Retinal pigment epithelial cell (primary cell): ENCODE measurements around the gene FLT3.
A peak's percentile ranks its signal among the peaks of the same experiment; 100 is the strongest.
"Not testable (repeated sequence)": the region's sequence is repeated elsewhere in the genome, so short reads cannot be mapped to it uniquely, and the experiment has no call there.

Experiments
- DNase-seq: peaks from one replicate; pipeline ENCODE4 v3.0.0-alpha.2; 2010; ENCODE audit warnings: low read depth
- H3K4me3 ChIP-seq: 2 replicates; pipeline ENCODE4 v1.5.1; 2011; ENCODE audit warnings: mild to moderate bottlenecking, low read length, control low read depth, moderate library complexity
- TF ChIP-seq, protein P1 (sequence below): conservative IDR thresholded peaks from 2 replicates; pipeline ENCODE4 v1.5.1; 2011; ENCODE audit warnings: low read depth, low read length, control low read depth, inconsistent platforms

Gene FLT3

DNA sequence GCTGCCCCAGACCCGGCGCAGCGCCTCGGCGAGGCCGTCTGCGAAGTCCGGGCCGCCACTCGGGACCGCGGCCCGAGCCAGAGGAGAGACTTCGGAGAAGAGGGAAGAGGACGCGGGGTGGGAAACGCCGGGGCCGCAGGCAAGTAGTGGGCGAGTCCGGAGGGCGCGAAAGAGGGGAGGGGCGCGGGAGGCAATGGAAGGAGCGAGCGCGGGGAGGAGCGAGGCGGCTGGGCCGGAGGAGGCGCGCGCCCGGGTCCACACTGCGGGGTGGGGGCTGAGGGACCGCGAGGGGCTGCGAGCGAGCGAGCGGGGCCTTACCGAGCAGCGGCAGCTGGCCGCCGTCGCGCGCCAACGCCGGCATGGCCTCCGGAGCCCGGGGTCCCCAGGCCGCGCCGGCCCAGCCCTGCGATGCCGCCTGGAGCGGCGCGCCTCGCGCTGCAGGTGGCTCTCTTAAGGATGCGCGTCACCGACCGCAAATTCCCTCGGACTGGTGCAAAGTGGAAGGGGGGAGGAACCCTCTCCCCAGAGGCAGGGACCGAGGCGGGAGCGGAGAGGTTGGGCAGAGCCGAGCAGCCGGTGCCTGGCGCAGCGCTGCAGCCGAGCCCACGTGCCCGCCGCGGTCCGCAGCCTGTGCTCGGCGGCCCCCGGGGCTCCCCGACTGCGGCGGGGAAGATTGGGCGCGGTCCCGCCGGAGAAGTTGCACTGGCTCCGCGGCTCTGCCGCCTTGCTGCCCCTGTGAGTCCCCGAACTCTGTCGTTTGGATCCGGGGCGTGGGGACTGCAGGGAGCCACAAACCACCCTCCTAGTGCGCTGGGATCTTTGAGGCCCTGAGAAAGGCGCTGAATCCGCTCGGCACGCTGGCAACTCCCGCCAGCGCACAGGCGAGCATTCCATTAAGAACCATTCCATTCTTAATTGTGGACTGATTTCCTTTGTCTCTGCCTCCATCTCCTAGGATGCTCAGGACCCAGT, at the start of gene FLT3:
FLT3 (minus strand) TSS at position 427 of the 972 bp plus-strand sequence; CDS start at position 361, 66 bp downstream.
- peak within 1 kb of the TSS; percentile 37 for H3K4me3 ChIP-seq
- DNase-seq: peak; percentile 83
- TF ChIP-seq, protein P1, sequence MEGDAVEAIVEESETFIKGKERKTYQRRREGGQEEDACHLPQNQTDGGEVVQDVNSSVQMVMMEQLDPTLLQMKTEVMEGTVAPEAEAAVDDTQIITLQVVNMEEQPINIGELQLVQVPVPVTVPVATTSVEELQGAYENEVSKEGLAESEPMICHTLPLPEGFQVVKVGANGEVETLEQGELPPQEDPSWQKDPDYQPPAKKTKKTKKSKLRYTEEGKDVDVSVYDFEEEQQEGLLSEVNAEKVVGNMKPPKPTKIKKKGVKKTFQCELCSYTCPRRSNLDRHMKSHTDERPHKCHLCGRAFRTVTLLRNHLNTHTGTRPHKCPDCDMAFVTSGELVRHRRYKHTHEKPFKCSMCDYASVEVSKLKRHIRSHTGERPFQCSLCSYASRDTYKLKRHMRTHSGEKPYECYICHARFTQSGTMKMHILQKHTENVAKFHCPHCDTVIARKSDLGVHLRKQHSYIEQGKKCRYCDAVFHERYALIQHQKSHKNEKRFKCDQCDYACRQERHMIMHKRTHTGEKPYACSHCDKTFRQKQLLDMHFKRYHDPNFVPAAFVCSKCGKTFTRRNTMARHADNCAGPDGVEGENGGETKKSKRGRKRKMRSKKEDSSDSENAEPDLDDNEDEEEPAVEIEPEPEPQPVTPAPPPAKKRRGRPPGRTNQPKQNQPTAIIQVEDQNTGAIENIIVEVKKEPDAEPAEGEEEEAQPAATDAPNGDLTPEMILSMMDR: no peak

DNA sequence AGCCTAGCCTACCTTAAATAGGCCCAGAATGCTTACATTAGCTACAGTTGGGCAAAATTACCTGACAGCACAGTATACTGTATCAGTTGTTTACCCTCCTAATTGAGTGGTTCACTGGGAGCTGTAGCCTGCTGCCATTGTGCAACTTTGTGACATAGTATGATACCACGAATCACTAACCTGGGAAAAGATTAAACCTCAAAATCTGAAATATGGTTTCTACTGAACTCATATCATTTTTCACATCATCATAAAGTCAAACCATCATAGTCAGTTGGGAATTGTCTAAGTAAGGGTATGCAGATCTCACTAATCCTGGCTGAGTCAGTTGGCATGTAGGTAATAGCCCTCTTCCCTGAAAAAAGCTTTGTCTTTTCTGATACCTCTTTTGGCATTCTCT, 47.1 kb upstream of the FLT3 start:
- no peak overlapping the region for H3K4me3 ChIP-seq
- DNase-seq: no peak
- TF ChIP-seq, protein P1: no peak

DNA sequence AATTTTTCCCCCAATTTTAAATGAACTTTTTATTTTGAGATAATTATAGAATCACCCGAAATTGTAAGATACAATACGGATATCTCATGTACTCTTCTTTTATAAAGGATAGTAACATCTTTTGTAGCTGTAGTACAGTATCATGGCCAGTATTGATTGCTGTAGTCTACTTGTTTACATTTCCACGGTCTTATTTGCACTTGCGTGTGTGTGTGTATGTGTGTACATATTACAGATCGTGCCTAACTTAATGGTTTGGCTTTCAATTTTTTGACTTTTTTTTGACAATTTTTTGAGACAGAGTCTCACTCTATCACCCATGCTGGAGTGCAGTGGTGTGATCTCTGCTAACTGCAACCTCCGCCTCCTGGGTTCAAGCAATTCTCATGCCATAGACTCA, 44.7 kb upstream of the FLT3 start:
- H3K4me3 ChIP-seq: no peak overlapping the region
- TF ChIP-seq, protein P1: no peak
- no peak for DNase-seq

DNA sequence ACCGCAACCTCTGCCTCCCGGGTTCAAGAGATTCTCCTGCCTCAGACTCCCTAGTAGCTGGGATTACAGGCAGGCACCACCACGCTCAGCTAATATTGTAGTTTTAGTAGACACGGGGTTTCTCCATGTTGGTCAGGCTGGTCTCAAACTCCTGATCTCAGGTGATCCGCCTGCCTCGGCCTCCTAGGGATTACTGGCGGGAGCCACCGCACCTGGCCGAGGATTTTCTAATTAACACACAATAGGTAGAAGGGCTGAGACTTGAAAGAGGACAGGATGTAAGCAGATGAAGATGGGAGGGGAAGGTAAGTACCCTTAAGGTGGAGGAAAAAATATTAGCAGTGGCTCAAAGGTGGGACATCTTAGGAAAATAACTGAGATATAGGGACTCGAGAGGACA, 41.2 kb upstream of the FLT3 start:
- not testable (repeated sequence) for DNase-seq, H3K4me3 ChIP-seq

DNA sequence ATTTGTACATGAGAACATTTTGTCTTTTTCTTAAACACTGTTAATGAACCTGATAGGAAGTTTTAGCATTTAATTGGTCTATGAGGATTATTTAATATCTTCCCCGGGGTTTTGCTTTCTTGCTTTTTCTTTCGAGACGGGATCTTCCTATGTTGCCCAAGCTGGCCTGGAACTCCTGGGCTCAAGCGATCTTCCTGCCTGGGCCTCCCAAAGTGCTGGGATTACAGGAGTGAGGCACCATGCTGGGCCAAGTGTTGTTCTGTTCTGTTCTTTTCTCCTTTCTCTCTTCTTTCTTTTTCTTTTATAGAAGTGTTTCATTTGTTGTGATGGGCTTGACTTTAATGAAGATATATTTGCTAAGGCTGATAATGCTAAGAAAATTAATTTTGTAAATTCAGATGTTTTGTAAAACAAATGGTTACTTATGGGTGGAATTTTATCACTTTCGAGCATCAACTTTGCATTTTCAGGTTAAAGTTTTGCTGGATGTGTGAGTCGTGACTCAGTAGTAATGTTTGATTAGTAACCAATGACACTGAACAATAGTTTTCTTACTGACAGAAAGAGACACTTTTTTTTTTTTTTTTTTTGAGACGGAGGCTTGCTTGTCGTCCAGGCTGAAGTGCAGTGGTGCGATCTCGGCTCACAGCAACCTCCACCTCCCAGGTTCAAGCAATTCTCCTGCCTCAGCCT, 40.2 kb upstream of the FLT3 start:
- TF ChIP-seq, protein P1: no peak
- peak overlapping the region; percentile 93 for H3K4me3 ChIP-seq
- no peak for DNase-seq

DNA sequence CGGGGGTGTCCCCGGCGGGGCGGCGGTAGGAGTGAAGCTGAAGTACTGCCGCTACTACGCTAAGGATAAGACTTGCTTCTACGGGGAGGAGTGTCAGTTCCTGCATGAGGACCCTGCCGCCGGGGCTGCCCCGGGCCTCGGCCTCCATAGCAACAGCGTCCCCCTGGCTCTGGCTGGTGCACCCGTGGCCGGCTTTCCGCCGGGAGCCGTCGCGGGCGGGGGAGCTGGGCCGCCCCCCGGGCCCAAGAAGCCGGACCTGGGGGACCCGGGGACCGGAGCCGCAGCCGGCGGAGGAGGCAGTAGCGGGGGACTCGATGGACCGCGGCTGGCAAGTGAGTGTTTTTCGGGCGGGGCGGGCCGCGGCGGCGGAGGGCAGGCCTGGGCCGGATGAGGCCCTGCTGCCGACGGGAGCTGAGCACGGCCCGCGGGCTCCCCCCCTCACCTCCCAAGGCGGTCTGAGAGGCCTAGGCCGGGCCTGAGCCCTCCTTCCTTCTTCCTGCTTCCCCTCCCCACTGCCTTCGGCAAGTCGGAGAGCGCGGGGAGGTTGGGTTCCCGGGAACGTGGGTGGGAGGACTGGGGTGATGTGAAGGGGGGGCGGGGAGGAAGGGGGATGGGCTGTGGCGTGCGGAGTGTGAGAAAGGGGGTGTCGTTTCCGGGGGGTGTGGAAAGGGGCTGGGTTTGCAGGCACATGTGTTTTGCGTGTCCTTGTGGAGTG, 38.5 kb upstream of the FLT3 start:
- DNase-seq: peak; percentile 71
- H3K4me3 ChIP-seq: peak overlapping the region; percentile 93
- TF ChIP-seq, protein P1: no peak

DNA sequence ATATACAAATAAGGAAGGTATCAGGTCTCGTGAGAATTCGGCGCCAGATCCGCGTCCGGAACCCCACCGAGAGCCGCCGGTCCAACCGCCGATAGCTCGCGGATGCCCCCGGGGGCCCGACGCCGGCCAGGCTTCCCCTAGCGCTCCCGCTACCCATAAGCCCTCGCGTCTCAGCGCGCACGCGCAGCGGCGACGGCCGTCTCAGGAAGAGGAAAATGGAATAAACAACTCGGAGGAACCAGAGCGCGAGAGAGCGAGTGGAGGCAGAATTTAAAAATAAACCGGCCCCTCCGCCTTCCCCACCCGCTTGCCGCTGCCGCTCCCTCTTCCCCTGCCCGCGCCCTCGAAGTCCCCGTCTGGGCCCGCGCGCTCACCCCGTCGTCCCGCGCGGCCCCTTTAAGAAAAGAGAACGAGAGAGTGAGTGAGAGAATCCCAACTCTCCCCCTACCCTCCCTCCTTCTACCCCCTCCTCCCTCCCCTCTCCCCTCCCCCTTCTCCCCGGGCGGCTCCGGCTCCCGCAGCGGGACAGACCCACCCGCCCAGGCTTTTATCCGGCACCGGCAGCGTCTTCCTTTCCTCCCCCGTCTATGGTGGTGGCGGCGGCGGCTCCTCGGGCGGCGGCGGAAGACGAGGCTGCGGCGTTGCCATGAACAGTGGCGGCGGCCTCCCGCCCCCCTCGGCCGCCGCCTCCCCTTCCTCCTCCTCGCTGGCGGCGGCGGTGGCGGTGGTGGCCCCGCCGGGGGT, 37.8 kb upstream of the FLT3 start, which contains the start of gene PAN3:
PAN3 (plus strand) TSS at position 534 of the 744 bp plus-strand sequence; CDS start at position 647, 113 bp downstream.
- TF ChIP-seq, protein P1: peak; percentile 1
- DNase-seq: no peak
- H3K4me3 ChIP-seq: peak within 1 kb of the TSS; percentile 93
